Bronchial epithelial cell (primary cell): ENCODE results near the gene TPCN1. TPM values are rescaled to one million over a fixed set of nuclear protein-coding genes. Genes with fewer than 3 reads are reported as not detected.

Experiments used
- DNase-seq: peaks from one replicate; pipeline ENCODE4 v3.0.0-alpha.2; 2010; ENCODE audit warnings: low read depth
- FAIRE-seq: peaks from 2 replicates; lab custom pipeline; 2011; peaks lifted over from hg19 to GRCh38; lab: Jason Lieb, UNC
- H3K27me3 ChIP-seq: 2 replicates; pipeline ENCODE4 v1.5.1; 2011; ENCODE audit warnings: low read length; ENCODE audit not compliant: control insufficient read depth, insufficient read depth
- H3K36me3 ChIP-seq: 2 replicates; pipeline ENCODE4 v1.5.1; 2011; ENCODE audit warnings: low read length; ENCODE audit not compliant: control insufficient read depth, insufficient read depth
- H3K4me3 ChIP-seq: 2 replicates; pipeline ENCODE4 v1.5.1; 2011; ENCODE audit warnings: mild to moderate bottlenecking, low read depth, low read length, control low read depth
- CTCF ChIP-seq: IDR thresholded peaks from 2 replicates; pipeline ENCODE4 v1.5.1; 2011; ENCODE audit warnings: mild to moderate bottlenecking, moderate library complexity, low read length, control low read depth, inconsistent platforms; ENCODE audit not compliant: insufficient read depth, severe bottlenecking
- total RNA-seq: library from RNA; depleted of rRNA; stranded (reverse); fragments of >200 nt; gene quantifications from 2 replicates; pipeline ENCODE4 v1.2.1, GENCODE V29; 2014

Gene TPCN1
- total RNA-seq, 1 donor from 2014 or later = 9.0 TPM

- no peak for TF ChIP-seq CTCF
- Histone ChIP-seq H3K27me3 (no peaks in the 10 kb centered on the region), H3K4me3 (no peak overlapping the region), H3K36me3 (peaks cover 14% of the 10 kb centered on the region)
- FAIRE-seq = no peak
- DNase-seq = no peak
These were observed 3.7 kb downstream of the TPCN1 start for GRCh38 chr12:113224955-113225354.

- Histone ChIP-seq H3K4me3 (no peak overlapping the region), H3K36me3 (peaks cover 16% of the 10 kb centered on the region), H3K27me3 (no peaks in the 10 kb centered on the region)
- FAIRE-seq (no peak), DNase-seq (no peak)
- TF ChIP-seq CTCF = no peak
These were observed 5.7 kb downstream of the TPCN1 start for GRCh38 chr12:113226696-113227568.

GRCh38 chr12:113227686-113228391 is 6.6 kb downstream of the TPCN1 start:
- DNase-seq (no peak), FAIRE-seq (no peak)
- Histone ChIP-seq H3K4me3 (no peak overlapping the region), H3K27me3 (no peaks in the 10 kb centered on the region), H3K36me3 (peaks cover 24% of the 10 kb centered on the region)
- TF ChIP-seq CTCF = no peak

GRCh38 chr12:113228394-113229028 is 7.2 kb downstream of the TPCN1 start:
- Histone ChIP-seq H3K36me3 (peaks cover 30% of the 10 kb centered on the region), H3K4me3 (no peak overlapping the region), H3K27me3 (no peaks in the 10 kb centered on the region)
- peak; percentile 13 for DNase-seq
- no peak for FAIRE-seq
- TF ChIP-seq CTCF = no peak

- peaks cover 32% of the 10 kb centered on the region for H3K36me3 ChIP-seq
- H3K4me3 ChIP-seq = no peak overlapping the region
- FAIRE-seq (no peak), DNase-seq (no peak)
- H3K27me3 ChIP-seq = no peaks in the 10 kb centered on the region
- TF ChIP-seq CTCF = no peak
These were observed 9.3 kb downstream of the TPCN1 start for GRCh38 chr12:113230315-113231234.
